Measurements from ENCODE around the gene LMF1. TPM values are rescaled to one million over a fixed set of nuclear protein-coding genes. Genes with fewer than 3 reads are reported as not detected.

Gene LMF1
- total and polyA plus RNA-seq, 2 experiments from 2014 or later: 18.8 to 41.6 TPM

DNA sequence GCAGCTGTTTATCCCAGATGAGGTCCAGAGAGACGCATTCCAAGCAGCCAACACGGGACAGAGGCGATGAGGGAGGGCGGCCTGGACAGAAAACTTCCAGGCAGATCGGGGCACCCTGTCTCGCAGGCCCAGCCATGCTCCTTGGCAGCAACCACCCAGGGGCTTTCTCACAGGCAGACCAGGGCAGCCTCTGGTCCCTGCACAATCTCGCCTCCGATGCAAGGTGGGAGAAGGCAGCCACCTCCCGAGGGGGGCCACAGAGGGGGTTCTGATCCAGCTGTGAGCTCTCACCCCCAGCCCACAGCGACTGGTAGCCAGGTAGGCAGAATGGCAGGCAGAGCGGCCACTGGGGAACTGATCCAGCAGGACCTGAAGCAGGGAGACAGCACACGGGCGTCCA lies 48.7 kb downstream of the LMF1 start:
- no peaks in the 10 kb centered on the region for H3K27me3 ChIP-seq
- no peak overlapping the region for H3K27ac ChIP-seq
- no peaks in the 10 kb centered on the region for H3K9me3 ChIP-seq (ENCODE audit: low read depth)
- no peak overlapping the region for H3K4me3 ChIP-seq
- H3K4me1 ChIP-seq (ENCODE audit: low read depth): no peaks in the 10 kb centered on the region
- H3K36me3 ChIP-seq: no peaks in the 10 kb centered on the region
- TF ChIP-seq CTCF (IDR thresholded peaks at IDR 0.05; ENCODE audit: low read depth, low read length): no peak
- DNase-seq (ENCODE audit: low read depth in 1 of 2, low spot score in 1 of 2): no peak

DNA sequence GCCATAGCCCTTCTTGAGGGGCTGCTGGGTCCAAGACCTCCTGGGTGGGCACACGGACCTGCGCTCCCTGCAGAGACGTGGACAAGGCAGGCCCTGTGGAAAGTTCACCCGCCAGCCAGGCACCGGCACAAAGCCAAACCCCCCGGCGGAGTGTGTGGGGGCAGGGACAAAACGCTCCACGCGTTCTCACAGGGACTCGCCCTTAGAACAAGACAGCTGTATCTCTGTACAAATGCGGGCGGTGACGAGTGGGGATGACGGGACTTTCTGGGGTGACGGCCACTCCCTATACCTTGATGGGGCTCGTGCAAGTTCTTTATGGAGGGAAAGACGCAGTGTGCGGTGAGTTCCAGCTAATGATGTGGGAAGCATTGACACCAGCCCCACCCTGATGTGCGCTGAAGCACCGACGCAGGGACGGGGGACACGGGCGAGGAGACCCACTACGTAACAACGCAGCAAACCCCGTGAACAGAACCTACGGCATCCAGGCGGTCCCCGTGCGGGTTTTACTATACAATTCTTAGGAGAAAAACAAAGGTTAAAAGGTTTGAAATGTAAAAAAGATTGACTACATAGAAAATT lies 49.4 kb downstream of the LMF1 start:
- H3K4me3 ChIP-seq: no peak overlapping the region
- no peaks in the 10 kb centered on the region for H3K27me3 ChIP-seq
- no peak for DNase-seq (ENCODE audit: low read depth in 1 of 2, low spot score in 1 of 2)
- H3K27ac ChIP-seq: no peak overlapping the region
- no peaks in the 10 kb centered on the region for H3K4me1 ChIP-seq (ENCODE audit: low read depth)
- TF ChIP-seq CTCF (IDR thresholded peaks at IDR 0.05; ENCODE audit: low read depth, low read length): no peak
- H3K9me3 ChIP-seq (ENCODE audit: low read depth): no peaks in the 10 kb centered on the region
- H3K36me3 ChIP-seq: no peaks in the 10 kb centered on the region

DNA sequence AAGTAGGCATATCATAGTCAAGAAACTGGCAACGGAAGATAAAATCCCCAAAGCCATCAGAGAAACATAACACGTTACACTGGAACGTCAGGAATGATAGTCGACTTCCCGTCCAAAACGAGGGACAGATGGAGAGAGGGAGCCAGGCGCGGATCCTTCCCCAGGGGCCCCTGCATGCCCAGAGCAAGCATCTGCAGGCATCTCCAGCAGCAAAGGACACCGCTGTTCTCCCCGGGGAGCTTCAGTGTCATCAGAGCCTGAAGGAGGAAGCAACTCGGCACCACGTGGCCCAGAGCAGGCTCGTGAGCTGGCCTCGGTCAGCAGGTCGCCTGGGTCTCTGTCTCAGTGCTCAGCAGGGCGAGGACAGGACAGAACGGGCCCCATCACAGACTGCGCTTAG lies 50.1 kb downstream of the LMF1 start:
- no peaks in the 10 kb centered on the region for H3K9me3 ChIP-seq (ENCODE audit: low read depth)
- H3K27me3 ChIP-seq: no peaks in the 10 kb centered on the region
- TF ChIP-seq CTCF (IDR thresholded peaks at IDR 0.05; ENCODE audit: low read depth, low read length): no peak
- H3K4me1 ChIP-seq (ENCODE audit: low read depth): no peaks in the 10 kb centered on the region
- DNase-seq (ENCODE audit: low read depth in 1 of 2, low spot score in 1 of 2): peak in 1 of 2 donors; percentile 15
- H3K4me3 ChIP-seq: no peak overlapping the region
- H3K36me3 ChIP-seq: no peaks in the 10 kb centered on the region
- no peak overlapping the region for H3K27ac ChIP-seq

- peak in 1 of 2 donors; percentile 52 for DNase-seq (ENCODE audit: low read depth in 1 of 2, low spot score in 1 of 2)
- H3K27me3 ChIP-seq: no peaks in the 10 kb centered on the region
- H3K36me3 ChIP-seq: no peaks in the 10 kb centered on the region
- no peak for TF ChIP-seq CTCF (IDR thresholded peaks at IDR 0.05; ENCODE audit: low read depth, low read length)
- no peak overlapping the region for H3K27ac ChIP-seq
- H3K4me3 ChIP-seq: no peak overlapping the region
- H3K9me3 ChIP-seq (ENCODE audit: low read depth): no peaks in the 10 kb centered on the region
- H3K4me1 ChIP-seq (ENCODE audit: low read depth): no peaks in the 10 kb centered on the region
Observed at GRCh38 chr16:920051-920681, 50.6 kb downstream of the LMF1 start.

- H3K27ac ChIP-seq: no peak overlapping the region
- H3K27me3 ChIP-seq: no peaks in the 10 kb centered on the region
- no peaks in the 10 kb centered on the region for H3K4me1 ChIP-seq (ENCODE audit: low read depth)
- H3K4me3 ChIP-seq: no peak overlapping the region
- DNase-seq (ENCODE audit: low read depth in 1 of 2, low spot score in 1 of 2): no peak
- H3K36me3 ChIP-seq: no peaks in the 10 kb centered on the region
- no peak for TF ChIP-seq CTCF (IDR thresholded peaks at IDR 0.05; ENCODE audit: low read depth, low read length)
- no peaks in the 10 kb centered on the region for H3K9me3 ChIP-seq (ENCODE audit: low read depth)
Observed at GRCh38 chr16:919658-920050, 51.1 kb downstream of the LMF1 start.
